ENCODE data around the gene EARS2. TPM values are rescaled to one million over a fixed set of nuclear protein-coding genes. Genes with fewer than 3 reads are reported as not detected.

EARS2 gene
- polyA plus RNA-seq, 1 donor (not counting 4 experiments of a cell fraction or from before 2014, with no cell fraction given) = 32.7 TPM

DNA sequence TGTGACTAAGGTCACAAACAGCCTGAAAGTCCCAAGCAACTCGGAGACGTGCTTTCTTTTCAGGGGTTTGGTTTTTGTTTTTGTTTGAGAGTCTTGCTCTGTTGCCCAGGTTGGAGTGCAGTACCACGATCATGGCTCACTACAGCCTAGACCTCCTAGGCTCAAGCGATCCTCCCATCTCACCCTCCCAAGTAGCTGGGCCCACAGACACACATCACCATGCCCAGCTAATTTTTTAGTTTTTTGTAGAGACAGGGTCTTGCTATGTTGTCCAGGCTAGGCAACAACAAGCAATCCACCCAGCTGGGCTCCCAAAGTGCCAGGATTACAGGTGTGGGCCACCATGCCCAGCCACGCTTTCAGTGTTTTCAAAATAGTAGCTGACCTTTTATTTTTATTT lies 27.1 kb downstream of the EARS2 start:
- Histone ChIP-seq H3K36me3 (ENCODE audit: control insufficient read depth in 2 of 2, extremely low read depth in 1 of 2, insufficient read depth in 2 of 2, low read length in 2 of 2) (peaks cover 32% of the 10 kb centered on the region in 2 experiments), H3K4me1 (ENCODE audit: control insufficient read depth, extremely low read depth, insufficient read depth, low read length) (no peaks in the 10 kb centered on the region), H3K9me1 (ENCODE audit: control insufficient read depth, extremely low read depth, insufficient read depth, low read length) (no peaks in the 10 kb centered on the region)

DNA sequence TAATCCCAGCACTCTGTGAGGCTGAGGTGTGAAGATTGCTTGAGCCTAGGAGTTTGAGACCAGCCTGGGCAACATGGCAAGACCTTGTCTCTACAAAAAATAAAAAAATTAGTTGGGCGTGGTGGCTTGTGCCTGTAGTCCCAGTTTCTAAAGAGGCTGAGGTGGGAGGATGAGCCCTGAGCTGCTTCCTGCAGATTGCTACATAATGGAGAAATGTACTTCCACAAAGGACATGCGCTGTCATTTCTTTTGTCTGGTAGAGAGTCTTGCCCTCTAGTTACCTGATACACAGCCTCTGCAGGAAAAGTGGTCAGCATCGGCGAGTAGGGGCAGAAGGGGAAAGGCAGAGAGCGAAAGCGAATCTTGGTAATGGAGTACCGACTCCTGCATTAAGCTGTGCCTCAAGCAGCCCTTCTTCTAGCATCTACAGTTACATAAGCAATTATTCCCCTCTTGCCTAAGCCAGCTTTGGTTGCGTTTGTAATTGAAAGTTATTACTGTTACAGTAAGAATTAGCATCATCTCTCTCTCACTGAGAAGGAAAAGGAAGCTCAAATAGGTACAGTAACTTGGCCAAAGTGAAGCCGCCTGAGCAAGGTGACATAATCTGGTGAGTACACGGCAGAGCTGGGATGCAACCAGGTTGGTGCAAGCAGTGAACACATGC lies 28.4 kb downstream of the EARS2 start:
- no peaks in the 10 kb centered on the region for H3K4me1 ChIP-seq (ENCODE audit: control insufficient read depth, extremely low read depth, insufficient read depth, low read length)
- H3K4me2 ChIP-seq (ENCODE audit: control insufficient read depth, extremely low read depth, insufficient read depth, low read depth, low read length) = no peak overlapping the region
- no peak overlapping the region for H2AFZ ChIP-seq (ENCODE audit: control insufficient read depth, low read length)
- H3K27ac ChIP-seq (ENCODE audit: control insufficient read depth, insufficient read depth, low read length) = no peak overlapping the region
- DNase-seq (ENCODE audit: low read depth, low spot score) = no peak
- no peaks in the 10 kb centered on the region for H3K79me2 ChIP-seq (ENCODE audit: control insufficient read depth, insufficient read depth, low read length)
- no peaks in the 10 kb centered on the region for H3K9me1 ChIP-seq (ENCODE audit: control insufficient read depth, extremely low read depth, insufficient read depth, low read length)
- FAIRE-seq = no peak
- TF ChIP-seq EZH2 (IDR thresholded peaks at IDR 0.05; ENCODE audit: low read length) (no peak), CTCF (optimal IDR thresholded peaks at IDR 0.05 in 1 of 3, IDR thresholded peaks at IDR 0.05 in 1 of 3, conservative IDR thresholded peaks at IDR 0.05 in 1 of 3; ENCODE audit: extremely low read depth in 1 of 3, insufficient read depth in 2 of 3, low read length in 3 of 3) (no peak)
- H3K9ac ChIP-seq (ENCODE audit: control insufficient read depth, extremely low read depth, insufficient read depth, low read length) = no peak overlapping the region
- no peaks in the 10 kb centered on the region for H3K27me3 ChIP-seq (ENCODE audit: control insufficient read depth, extremely low read depth, insufficient read depth, low read length)
- H4K20me1 ChIP-seq (ENCODE audit: control insufficient read depth, extremely low read depth, insufficient read depth, low read length) = no peaks in the 10 kb centered on the region
- H3K9me3 ChIP-seq (ENCODE audit: control insufficient read depth, low read depth, low read length) = no peaks in the 10 kb centered on the region
- H3K4me3 ChIP-seq (ENCODE audit: control insufficient read depth in 2 of 3, extremely low read depth in 1 of 3, insufficient read depth in 2 of 3, low read depth in 1 of 3, low read length in 3 of 3) = no peak overlapping the region
- dilution Hi-C loops (cut with MboI; ENCODE audit: extremely low pct_ligation_motif_present, low sequenced_read_pairs) = no loop called here
- peaks cover 29 to 32% of the 10 kb centered on the region in 2 experiments for H3K36me3 ChIP-seq (ENCODE audit: control insufficient read depth in 2 of 2, extremely low read depth in 1 of 2, insufficient read depth in 2 of 2, low read length in 2 of 2)

More for the DNA sequence above, 27.1 kb downstream of the EARS2 start:
- no peak for TF ChIP-seq CTCF (optimal IDR thresholded peaks at IDR 0.05 in 1 of 3, IDR thresholded peaks at IDR 0.05 in 1 of 3, conservative IDR thresholded peaks at IDR 0.05 in 1 of 3; ENCODE audit: extremely low read depth in 1 of 3, insufficient read depth in 2 of 3, low read length in 3 of 3)
- no peak for TF ChIP-seq EZH2 (IDR thresholded peaks at IDR 0.05; ENCODE audit: low read length)
- Histone ChIP-seq H3K4me3 (ENCODE audit: control insufficient read depth in 2 of 3, extremely low read depth in 1 of 3, insufficient read depth in 2 of 3, low read depth in 1 of 3, low read length in 3 of 3) (no peak overlapping the region), H4K20me1 (ENCODE audit: control insufficient read depth, extremely low read depth, insufficient read depth, low read length) (no peaks in the 10 kb centered on the region), H3K79me2 (ENCODE audit: control insufficient read depth, insufficient read depth, low read length) (no peaks in the 10 kb centered on the region), H3K4me2 (ENCODE audit: control insufficient read depth, extremely low read depth, insufficient read depth, low read depth, low read length) (no peak overlapping the region), H2AFZ (ENCODE audit: control insufficient read depth, low read length) (no peak overlapping the region), H3K27me3 (ENCODE audit: control insufficient read depth, extremely low read depth, insufficient read depth, low read length) (no peaks in the 10 kb centered on the region), H3K9ac (ENCODE audit: control insufficient read depth, extremely low read depth, insufficient read depth, low read length) (no peak overlapping the region), H3K9me3 (ENCODE audit: control insufficient read depth, low read depth, low read length) (no peaks in the 10 kb centered on the region), H3K27ac (ENCODE audit: control insufficient read depth, insufficient read depth, low read length) (no peak overlapping the region)
- no peak for FAIRE-seq
- DNase-seq (ENCODE audit: low read depth, low spot score) = no peak
- dilution Hi-C loops (cut with MboI; ENCODE audit: extremely low pct_ligation_motif_present, low sequenced_read_pairs) = no loop called here
